HG03442 (cell line): ENCODE results near the gene GSTM5.
"Not testable (repeated sequence)": the region's sequence is repeated elsewhere in the genome, so short reads cannot be mapped to it uniquely, and the experiment has no call there.

Source experiments
- ATAC-seq: cut with Tn5 transposase; IDR thresholded peaks from one replicate; pipeline ENCODE4 v1.9.1; 2021; ENCODE audit warnings: mild to moderate bottlenecking, moderate library complexity; ENCODE audit not compliant: unreplicated experiment

GSTM5 gene

DNA sequence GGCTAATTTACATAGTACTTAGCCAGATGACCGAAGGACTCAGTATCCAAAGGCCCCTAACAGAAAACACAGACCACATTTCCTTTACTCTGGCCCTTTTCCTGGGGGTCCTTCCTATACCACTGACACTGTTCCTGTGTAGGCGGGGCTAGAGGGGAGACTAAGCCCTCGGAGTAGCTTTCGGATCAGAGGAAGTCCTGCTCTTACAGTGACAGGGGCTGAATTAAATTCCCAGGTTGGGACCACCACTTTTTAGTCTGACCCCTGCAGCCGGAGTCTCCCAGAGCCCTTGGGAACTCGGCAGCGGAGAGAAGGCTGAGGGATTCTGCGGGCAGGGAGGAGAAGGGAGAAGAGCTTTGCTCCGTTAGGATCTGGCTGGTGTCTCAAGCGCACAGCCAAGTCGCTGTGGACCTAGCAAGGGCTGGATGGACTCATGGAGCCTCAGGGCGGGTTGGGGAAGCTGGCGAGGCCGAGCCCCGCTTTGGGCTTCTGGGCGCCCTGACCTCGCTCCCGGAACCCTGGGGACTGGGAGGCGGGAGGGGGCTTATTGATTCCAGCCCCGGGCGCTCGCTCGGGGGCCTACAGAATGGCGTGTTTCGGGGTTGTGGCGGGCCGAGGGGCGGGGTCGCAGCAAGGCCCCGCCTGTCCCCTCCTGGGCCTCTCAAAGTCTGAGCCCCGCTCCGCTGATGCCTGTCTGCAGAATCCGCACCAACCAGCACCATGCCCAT, at the start of gene GSTM5:
GSTM5 (plus strand) TSS at position 659 of the 728 bp plus-strand sequence; CDS start at position 721, 62 bp downstream.
- not testable (repeated sequence) for ATAC-seq

GRCh38 chr1:109664671-109665070, 47.4 kb upstream of the GSTM5 start:
- no peak for ATAC-seq

DNA sequence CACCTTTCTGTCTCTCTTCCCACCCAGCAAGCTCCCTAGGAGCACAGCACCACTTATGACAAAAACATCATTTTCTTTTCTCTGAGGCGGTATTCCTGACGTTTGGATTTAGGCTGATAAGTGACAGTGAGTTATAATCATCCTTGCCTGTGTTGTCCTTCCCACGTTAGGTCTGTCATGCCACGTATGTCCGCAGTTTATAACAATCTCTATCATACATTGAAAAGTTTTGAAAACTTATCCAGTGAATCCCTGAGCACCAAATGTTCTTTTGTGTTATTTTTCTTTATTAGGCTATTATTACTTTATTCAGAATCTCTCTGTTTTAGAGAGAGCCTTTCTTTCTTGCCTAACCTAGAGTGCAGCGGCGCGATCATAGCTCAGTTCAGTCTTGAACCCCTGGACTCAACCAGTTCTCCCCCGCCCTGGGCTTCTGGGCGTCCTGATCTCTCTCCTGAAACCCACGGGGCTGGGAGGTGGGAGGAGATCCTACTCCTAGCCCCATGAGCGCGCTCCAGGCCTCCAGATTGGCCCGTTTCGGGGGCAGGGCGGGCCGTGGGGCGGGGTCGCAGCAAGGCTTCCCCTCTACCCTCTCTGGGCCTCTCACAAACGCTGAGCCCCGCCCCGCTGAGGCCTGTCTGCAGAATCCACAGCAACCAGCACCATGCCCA, 44.5 kb upstream of the GSTM5 start, which contains the start of gene GSTM2:
GSTM2 (plus strand) TSS at position 606 of the 671 bp plus-strand sequence; CDS start at position 665, 59 bp downstream.
- peak; percentile 68 for ATAC-seq

GRCh38 chr1:109668123-109668775, 43.8 kb upstream of the GSTM5 start:
- no peak for ATAC-seq

DNA sequence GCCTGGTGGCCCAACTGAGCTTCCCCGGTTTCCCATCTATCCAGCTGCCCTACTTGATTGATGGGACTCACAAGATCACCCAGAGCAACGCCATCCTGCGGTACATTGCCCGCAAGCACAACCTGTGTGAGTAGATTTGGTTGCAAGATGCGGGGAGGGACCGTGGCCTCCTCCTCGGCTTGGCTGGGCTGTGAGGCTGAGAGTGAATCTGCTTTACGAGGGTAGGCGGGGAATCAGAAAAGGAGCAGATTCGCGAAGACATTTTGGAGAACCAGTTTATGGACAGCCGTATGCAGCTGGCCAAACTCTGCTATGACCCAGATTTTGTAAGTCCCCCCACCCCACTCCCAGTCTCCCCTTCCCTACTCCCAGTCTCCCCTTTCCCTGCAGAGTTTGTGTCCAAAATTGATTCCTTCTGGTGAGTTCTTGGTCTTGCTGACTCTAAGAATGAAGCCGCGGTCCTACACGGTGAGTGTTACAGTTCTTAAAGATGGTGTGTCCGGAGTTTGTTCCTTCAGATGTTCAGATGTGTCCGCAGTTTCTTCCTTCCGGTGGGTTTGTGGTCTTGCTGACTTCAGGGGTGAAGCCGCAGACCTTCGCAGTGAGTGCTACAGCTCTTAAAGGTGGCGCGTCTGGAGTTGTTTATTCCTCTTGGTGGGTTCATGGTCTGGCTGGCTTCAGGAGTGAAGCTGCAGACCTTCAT, 42.7 kb upstream of the GSTM5 start:
- ATAC-seq: no peak

- not testable (repeated sequence) for ATAC-seq
These were observed 42.1 kb upstream of the GSTM5 start for GRCh38 chr1:109669949-109670302.

- no peak for ATAC-seq
These were observed 41.0 kb upstream of the GSTM5 start for GRCh38 chr1:109671067-109671466.

DNA sequence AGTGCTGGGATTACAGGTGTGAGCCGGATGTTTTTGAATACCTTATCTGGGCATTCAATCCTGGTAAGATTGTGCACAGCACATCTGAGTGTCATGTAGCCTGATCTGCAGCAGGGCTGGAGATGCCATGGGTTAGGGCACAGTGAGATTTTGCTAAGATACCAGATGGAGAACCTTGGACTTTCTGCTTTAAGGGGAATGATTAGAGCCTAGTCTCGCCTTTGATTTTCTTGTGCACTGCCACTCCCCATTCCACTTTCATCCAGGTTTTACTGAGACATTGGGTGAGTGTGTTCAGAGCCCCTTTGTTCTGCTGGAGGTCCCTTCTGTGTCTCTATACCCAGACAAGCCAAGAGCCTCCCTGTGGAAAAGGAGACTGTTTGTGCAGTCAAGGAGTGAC, 38.2 kb upstream of the GSTM5 start:
- not testable (repeated sequence) for ATAC-seq

- ATAC-seq: not testable (repeated sequence)
These were observed 35.2 kb upstream of the GSTM5 start for GRCh38 chr1:109676683-109677381.

- ATAC-seq: no peak
These were observed 34.6 kb upstream of the GSTM5 start for GRCh38 chr1:109677459-109677858.

DNA sequence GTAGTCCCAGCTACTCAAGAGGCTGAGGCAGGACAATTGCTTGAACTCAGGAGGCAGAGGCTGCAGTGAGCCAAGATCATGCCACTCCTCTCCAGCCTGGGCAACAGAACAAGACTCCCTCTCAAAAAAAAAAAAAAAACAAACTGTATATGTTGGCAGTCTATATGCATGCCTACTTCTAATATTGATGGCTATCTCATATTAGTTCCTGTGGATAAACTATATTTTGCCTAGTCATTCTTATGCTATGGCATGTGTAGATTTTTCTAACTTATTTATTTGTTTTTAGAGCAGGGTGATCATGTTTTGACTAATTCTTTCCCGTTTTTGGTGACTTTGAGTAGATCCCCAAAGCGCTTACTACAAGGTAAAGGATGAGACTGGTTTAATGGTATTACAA, 33.4 kb upstream of the GSTM5 start:
- not testable (repeated sequence) for ATAC-seq

DNA sequence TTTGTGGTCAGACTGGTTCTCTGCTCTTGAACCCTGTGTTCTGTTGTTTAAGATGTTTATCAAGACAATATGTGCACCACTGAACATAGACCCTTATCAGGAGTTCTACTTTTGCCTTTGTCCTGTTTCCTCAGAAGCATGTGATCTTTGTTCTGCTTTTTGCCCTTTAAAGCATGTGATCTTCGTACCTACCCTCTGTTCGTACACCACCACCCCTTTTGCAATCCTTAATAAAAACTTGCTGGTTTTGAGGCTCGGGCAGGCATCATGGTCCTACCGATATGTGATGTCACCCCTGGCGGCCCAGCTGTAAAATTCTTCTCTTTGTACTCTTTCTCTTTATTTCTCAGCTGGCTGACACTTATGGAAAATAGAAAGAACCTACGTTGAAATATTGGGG, 27.3 kb upstream of the GSTM5 start:
- ATAC-seq: not testable (repeated sequence)

DNA sequence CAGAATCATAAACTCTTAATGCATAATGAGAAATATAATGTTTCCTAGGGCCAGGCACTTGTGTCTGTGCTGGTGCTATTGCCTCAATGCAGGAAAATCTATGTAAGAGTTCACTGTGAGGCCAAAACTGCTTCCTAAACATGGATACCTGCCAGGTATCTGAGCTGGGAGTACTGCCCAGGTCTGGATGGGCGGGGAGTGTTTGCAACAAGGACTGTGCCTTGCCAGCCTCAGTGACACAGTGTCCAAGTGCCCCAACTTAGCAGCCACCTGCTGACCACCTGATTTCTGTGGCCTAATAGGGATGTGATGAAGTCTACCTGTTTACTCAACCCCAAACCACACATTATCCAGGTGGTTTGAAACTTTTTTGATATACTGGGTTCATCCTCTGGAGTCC, 26.7 kb upstream of the GSTM5 start:
- not testable (repeated sequence) for ATAC-seq

GRCh38 chr1:109685890-109686289, 26.2 kb upstream of the GSTM5 start:
- ATAC-seq: not testable (repeated sequence)

GRCh38 chr1:109687109-109687508, 24.9 kb upstream of the GSTM5 start:
- not testable (repeated sequence) for ATAC-seq

DNA sequence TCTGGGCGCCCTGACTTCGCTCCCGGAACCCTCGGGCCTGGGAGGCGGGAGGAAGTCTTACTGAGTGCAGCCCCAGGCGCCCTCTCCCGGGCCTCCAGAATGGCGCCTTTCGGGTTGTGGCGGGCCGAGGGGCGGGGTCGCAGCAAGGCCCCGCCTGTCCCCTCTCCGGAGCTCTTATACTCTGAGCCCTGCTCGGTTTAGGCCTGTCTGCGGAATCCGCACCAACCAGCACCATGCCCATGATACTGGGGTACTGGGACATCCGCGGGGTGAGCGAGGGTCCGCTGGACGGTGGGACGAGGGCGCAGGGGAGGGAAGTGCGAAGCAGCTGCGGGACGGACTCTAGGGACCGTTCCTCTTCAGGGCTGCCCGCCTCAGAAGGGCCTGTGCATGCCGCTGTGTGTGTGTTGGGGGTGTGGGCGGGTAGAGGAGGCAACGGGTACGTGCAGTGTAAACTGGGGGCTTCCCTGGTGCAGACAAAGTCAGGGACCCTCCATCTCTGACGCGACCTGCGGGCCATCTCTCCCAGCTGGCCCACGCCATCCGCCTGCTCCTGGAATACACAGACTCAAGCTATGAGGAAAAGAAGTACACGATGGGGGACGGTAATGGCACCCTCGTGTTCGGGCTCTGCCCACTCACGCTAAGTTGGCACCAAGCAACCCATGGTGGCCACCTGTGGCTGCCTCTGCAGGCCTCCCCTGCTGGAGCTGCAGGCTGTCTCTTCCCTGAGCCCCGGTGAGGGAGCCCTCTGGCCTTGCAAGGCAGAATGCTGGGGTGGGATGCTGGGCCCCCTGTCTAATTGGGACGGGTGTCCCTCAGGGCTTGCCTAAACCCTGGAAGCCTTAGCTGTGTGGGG, 24.2 kb upstream of the GSTM5 start, which contains the start of gene GSTM1:
GSTM1 (plus strand) TSS at position 177 of the 859 bp plus-strand sequence; CDS start at position 234, 57 bp downstream.
- no peak for ATAC-seq

DNA sequence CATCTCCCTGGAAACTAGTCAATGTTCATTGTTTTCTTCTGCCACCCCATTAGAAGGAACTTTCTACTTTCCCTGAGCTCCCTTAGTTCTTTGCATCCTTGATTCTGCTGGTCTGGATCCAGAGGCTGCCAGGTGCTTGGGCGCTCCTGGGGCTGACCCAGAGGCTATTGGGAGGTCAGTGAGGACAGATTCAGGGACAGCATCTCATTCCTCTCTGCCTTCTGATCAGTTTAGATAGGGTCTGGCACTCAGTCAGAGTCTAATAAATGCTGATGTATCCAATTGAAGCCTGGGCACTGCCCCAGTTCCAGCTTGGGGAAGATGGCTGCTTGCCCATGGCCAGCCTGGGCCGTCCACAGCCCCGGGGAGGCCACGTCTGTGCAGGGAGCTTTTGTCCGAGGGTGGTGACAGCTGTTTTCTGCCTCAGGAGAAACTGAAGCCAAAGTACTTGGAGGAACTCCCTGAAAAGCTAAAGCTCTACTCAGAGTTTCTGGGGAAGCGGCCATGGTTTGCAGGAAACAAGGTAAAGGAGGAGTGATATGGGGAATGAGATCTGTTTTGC, 22.1 kb upstream of the GSTM5 start:
- no peak for ATAC-seq

- no peak for ATAC-seq
These were observed 20.3 kb upstream of the GSTM5 start for GRCh38 chr1:109691759-109692158.

DNA sequence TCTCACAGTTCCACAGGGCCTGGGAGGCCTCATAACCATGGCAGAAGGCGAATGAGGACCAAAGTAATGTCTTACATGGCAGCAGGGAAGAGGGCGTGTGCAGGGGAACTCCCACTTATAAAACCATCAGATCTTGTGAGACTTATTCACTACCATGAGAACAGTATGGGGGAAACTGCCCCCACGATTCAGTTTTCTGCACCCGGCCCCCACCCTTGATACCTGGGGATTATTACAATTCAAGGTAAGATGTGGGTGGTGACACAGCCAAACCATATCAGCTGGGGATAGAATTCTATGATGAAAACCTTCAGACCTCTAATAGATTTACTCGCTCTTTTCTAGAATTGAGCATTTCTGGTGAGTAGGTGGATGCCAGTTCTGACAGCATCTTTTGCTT, 17.7 kb upstream of the GSTM5 start:
- ATAC-seq: not testable (repeated sequence)
